GM12878 (cell line): ENCODE measurements around the gene CAPN1. TPM values are rescaled to one million over a fixed set of nuclear protein-coding genes. Genes with fewer than 3 reads are reported as not detected.
A peak's percentile ranks its signal among the peaks of the same experiment; 100 is the strongest.

Experiments used
- ATAC-seq: fragments of 200-7000 bp; cut with Tn5 transposase; 3 replicates; pipeline ENCODE4 v1.9.1; 2020; ENCODE audit warnings: mild to moderate bottlenecking, moderate library complexity
- BruUV-seq: library from RNA; stranded (reverse); fragments of 400-500 nt; replicated peaks from 2 replicates; lab custom pipeline; 2021; lab: Mats Ljungman, UMichigan
- CTCF ChIA-PET: fragments of 300-600 bp; sonication (Branson Sonifier 250); formaldehyde crosslinking; extraction: SDS; loops from one replicate; lab custom pipeline; 2021; ENCODE audit warnings: inconsistent platforms; lab: Yijun Ruan, JAX
- POLR2A ChIA-PET: fragments of 350-600 bp; formaldehyde crosslinking; extraction: SDS; loops from one replicate; lab custom pipeline; 2021; ENCODE audit warnings: inconsistent platforms; lab: Charles Lee
- RAD21 ChIA-PET: fragments of 300-600 bp; sonication (Branson Sonifier 250); formaldehyde crosslinking; loops from one replicate; lab custom pipeline; 2023; ENCODE audit warnings: antibody characterized with exemption; ENCODE audit not compliant: unreplicated experiment; lab: Charles Lee
- SMC1A ChIA-PET: fragments of 300-600 bp; sonication (Branson Sonifier 250); formaldehyde crosslinking; loops from one replicate; lab custom pipeline; 2023; ENCODE audit not compliant: unreplicated experiment, uncharacterized antibody; lab: Charles Lee
- DNase-seq: peaks from one replicate; pipeline ENCODE4 v3.0.0-alpha.2; 2011; ENCODE audit warnings: low read depth, low spot score
- FAIRE-seq: peaks from 3 replicates; lab custom pipeline; 2011; peaks lifted over from hg19 to GRCh38; lab: Jason Lieb, UNC
- H2AFZ ChIP-seq: 2 replicates; pipeline ENCODE4 v1.6.0; 2011; ENCODE audit warnings: low read depth, low read length, control low read depth; ENCODE audit not compliant: control insufficient read depth
- H3K27ac ChIP-seq: 2 replicates; pipeline ENCODE4 v1.5.1; 2011; ENCODE audit warnings: control low read depth; ENCODE audit not compliant: control insufficient read depth, insufficient read depth
- H3K27me3 ChIP-seq, 2 experiments: replicated peaks in 1 of 2; 2 replicates each; pipeline versions ENCODE4 v1.6.0 to v1.6.1; 2011; ENCODE audit warnings: low read length in 1 of 2; ENCODE audit not compliant: control insufficient read depth in 2 of 2, insufficient read depth in 2 of 2
- H3K36me3 ChIP-seq, 2 experiments: 2 replicates each; pipeline ENCODE4 v1.5.1; 2011; ENCODE audit warnings: low read length in 1 of 2; ENCODE audit not compliant: control insufficient read depth in 2 of 2, insufficient read depth in 2 of 2
- H3K4me1 ChIP-seq: 2 replicates; pipeline ENCODE4 v1.6.1; 2011; ENCODE audit warnings: mild to moderate bottlenecking, low read length, moderate library complexity, mixed read lengths; ENCODE audit not compliant: control insufficient read depth, insufficient read depth
- H3K4me2 ChIP-seq: 2 replicates; pipeline ENCODE4 v1.6.0; 2011; ENCODE audit warnings: control low read depth; ENCODE audit not compliant: control insufficient read depth, insufficient read depth
- H3K4me3 ChIP-seq: fragments of 200-600 bp; sonication (generic); 2 replicates; pipeline ENCODE4 v1.5.1; 2016
- H3K79me2 ChIP-seq: 2 replicates; pipeline ENCODE4 v1.6.0; 2011; ENCODE audit warnings: low read length; ENCODE audit not compliant: control insufficient read depth, insufficient read depth
- H3K9ac ChIP-seq: 2 replicates; pipeline ENCODE4 v1.8.0; 2011; ENCODE audit warnings: low read length, control low read depth, mixed read lengths; ENCODE audit not compliant: control insufficient read depth, insufficient read depth
- H3K9me3 ChIP-seq: replicated peaks from 3 replicates; pipeline ENCODE4 v1.5.1; 2011; ENCODE audit warnings: mild to moderate bottlenecking, low read length; ENCODE audit not compliant: control insufficient read depth, insufficient read depth
- H4K20me1 ChIP-seq: 2 replicates; pipeline ENCODE4 v1.6.0; 2011; ENCODE audit not compliant: control insufficient read depth, insufficient read depth
- CBX3 ChIP-seq: fragments of 200-600 bp; sonication (generic); IDR thresholded peaks from 2 replicates; pipeline ENCODE4 v1.6.1; 2016; ENCODE audit warnings: low read depth, borderline replicate concordance
- CHD1 ChIP-seq: IDR thresholded peaks from 2 replicates; pipeline ENCODE4 v1.6.1; 2012; ENCODE audit warnings: low read depth, low read length, improper control_type of control experiment
- CREM ChIP-seq: IDR thresholded peaks from 2 replicates; pipeline ENCODE4 v1.6.1; 2014; ENCODE audit warnings: antibody characterized with exemption, low read depth
- E2F4 ChIP-seq: IDR thresholded peaks from 2 replicates; pipeline ENCODE4 v1.6.1; 2012; ENCODE audit warnings: low read depth, low read length, improper control_type of control experiment
- FOS ChIP-seq: IDR thresholded peaks from 3 replicates; pipeline ENCODE4 v1.6.1; 2011; ENCODE audit warnings: borderline replicate concordance; ENCODE audit not compliant: insufficient read length; ENCODE audit errors: extremely low read depth
- JUND ChIP-seq: IDR thresholded peaks from 2 replicates; pipeline ENCODE4 v1.6.1; 2012; ENCODE audit warnings: low read depth, mild to moderate bottlenecking, low read length, improper control_type of control experiment, moderate library complexity
- NFYB ChIP-seq: IDR thresholded peaks from 2 replicates; pipeline ENCODE4 v1.6.1; 2011; ENCODE audit warnings: low read depth, mild to moderate bottlenecking, low read length, improper control_type of control experiment, moderate library complexity; ENCODE audit not compliant: insufficient read depth
- NR2F1 ChIP-seq: fragments of 450-650 bp; conservative IDR thresholded peaks from 2 replicates; pipeline ENCODE4 v1.6.1; 2017; ENCODE audit warnings: mild to moderate bottlenecking
- PML ChIP-seq: IDR thresholded peaks from 2 replicates; pipeline ENCODE4 v1.6.1; 2012; ENCODE audit warnings: low read length, inconsistent platforms
- SMAD1 ChIP-seq: fragments of 450-650 bp; IDR thresholded peaks from 2 replicates; pipeline ENCODE4 v1.6.1; 2018; ENCODE audit warnings: mild to moderate bottlenecking, low read depth; ENCODE audit not compliant: partially characterized antibody
- WGBS: methylation state at CpG from one replicate; pipeline ENCODE4 v1.1.6; 2016; ENCODE audit warnings: low lambda C conversion rate; ENCODE audit not compliant: insufficient replicate concordance, insufficient coverage; ENCODE audit errors: missing lambda C conversion rate; 5-methylcytosine and 5-hydroxymethylcytosine counted together
- in situ Hi-C: fragments of 300-500 bp; cut with MboI; formaldehyde crosslinking; loops from 9 replicates; pipeline ENCODE4 v1.14.3; 2018; ENCODE audit warnings: mixed read lengths
- intact Hi-C: fragments of 100-400 bp; cut with micrococcal nuclease; formaldehyde crosslinking; loops from one replicate; pipeline ENCODE4 v1.14.2; 2022; ENCODE audit not compliant: unreplicated experiment
- polyA plus RNA-seq, 11 experiments: library from polyadenylated mRNA; depleted of rRNA in 4 of 11; unstranded in 6 of 11; stranded (reverse) in 5 of 11; fragments of >200 nt; fragmentation: Nextera tagmentation in 4 of 11; fragmentation: Illumina TruSeq in 1 of 11; extraction: Ambion mirVana in 4 of 11; extraction: Trizol in 1 of 11; gene quantifications; 1 replicate in 1 of 11; 2 replicates in 10 of 11; pipeline versions ENCODE4 v1.2.1 to v1.2.3, GENCODE V29; 2011 to 2016; ENCODE audit warnings: inconsistent platforms in 2 of 11, missing spikeins in 2 of 11, low read depth in 1 of 11
- total RNA-seq, 4 experiments: library from RNA; depleted of rRNA in 3 of 4; stranded (reverse); fragments of >200 nt in 3 of 4; fragmentation: Illumina TruSeq in 1 of 4; extraction: Trizol in 1 of 4; gene quantifications; 2 replicates each; pipeline versions ENCODE4 v1.2.1 to v1.2.3, GENCODE V29; 2013 to 2021
- TF ChIP-seq, protein P1 (sequence below): IDR thresholded peaks from 2 replicates; pipeline ENCODE4 v1.6.1; 2012; ENCODE audit warnings: mild to moderate bottlenecking, low read depth, low read length

Gene CAPN1
- total and polyA plus RNA-seq, 10 of the 15 experiments (the other 5 are each of a cell fraction or from before 2014, with no cell fraction given) = 2.2 to 167 (median 77.3) TPM

DNA sequence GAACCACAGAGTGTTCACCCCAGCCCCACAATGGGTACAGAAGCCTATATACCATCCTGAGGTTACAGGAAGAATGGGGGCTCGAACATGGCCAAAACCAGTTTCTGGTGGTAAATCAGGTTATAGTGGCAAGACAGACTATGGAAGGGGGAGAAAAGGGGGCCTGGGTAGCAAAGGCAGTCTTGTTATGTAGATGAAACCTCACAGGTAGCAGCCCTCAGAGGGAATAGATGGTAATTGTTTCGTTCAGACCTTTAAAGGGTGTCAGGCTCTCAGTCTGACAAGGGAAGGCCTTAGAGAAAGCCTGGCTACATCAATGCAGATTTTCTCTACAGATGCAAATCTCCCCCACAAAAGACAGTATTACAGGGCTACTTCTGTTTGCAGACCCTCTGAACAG, 3.4 kb downstream of the CAPN1 start:
- SMC1A ChIA-PET = no interaction called here
- peaks cover 6 to 12% of the 10 kb centered on the region in 2 experiments; a peak in 3 of 4 replicates for H3K36me3 ChIP-seq
- DNase-seq = no peak
- H3K79me2 ChIP-seq = peaks cover 26% of the 10 kb centered on the region
- H3K4me3 ChIP-seq = no peak overlapping the region
- BruUV-seq = TSS peak; percentile 45
- H3K9me3 ChIP-seq = no peaks in the 10 kb centered on the region
- H2AFZ ChIP-seq = no peak overlapping the region
- CTCF ChIA-PET = interaction anchor here (1.6 kb wide), 1 partner anchor 12 kb away, joined by 4 read pairs; no protein-coding TSS in a partner anchor
- H4K20me1 ChIP-seq = no peaks in the 10 kb centered on the region
- peaks cover 6% of the 10 kb centered on the region; the same call in 1 of the 2 replicates for H3K4me1 ChIP-seq
- WGBS = 92% methylated on average over 2 of the region's 2 CpGs
- intact Hi-C loops = no loop called here
- TF ChIP-seq NR2F1 (no peak), CBX3 (no peak), CHD1 (no peak), CREM (no peak), JUND (no peak), SMAD1 (no peak), E2F4 (no peak), FOS (no peak), PML (no peak), NFYB (no peak)
- TF ChIP-seq, protein P1, sequence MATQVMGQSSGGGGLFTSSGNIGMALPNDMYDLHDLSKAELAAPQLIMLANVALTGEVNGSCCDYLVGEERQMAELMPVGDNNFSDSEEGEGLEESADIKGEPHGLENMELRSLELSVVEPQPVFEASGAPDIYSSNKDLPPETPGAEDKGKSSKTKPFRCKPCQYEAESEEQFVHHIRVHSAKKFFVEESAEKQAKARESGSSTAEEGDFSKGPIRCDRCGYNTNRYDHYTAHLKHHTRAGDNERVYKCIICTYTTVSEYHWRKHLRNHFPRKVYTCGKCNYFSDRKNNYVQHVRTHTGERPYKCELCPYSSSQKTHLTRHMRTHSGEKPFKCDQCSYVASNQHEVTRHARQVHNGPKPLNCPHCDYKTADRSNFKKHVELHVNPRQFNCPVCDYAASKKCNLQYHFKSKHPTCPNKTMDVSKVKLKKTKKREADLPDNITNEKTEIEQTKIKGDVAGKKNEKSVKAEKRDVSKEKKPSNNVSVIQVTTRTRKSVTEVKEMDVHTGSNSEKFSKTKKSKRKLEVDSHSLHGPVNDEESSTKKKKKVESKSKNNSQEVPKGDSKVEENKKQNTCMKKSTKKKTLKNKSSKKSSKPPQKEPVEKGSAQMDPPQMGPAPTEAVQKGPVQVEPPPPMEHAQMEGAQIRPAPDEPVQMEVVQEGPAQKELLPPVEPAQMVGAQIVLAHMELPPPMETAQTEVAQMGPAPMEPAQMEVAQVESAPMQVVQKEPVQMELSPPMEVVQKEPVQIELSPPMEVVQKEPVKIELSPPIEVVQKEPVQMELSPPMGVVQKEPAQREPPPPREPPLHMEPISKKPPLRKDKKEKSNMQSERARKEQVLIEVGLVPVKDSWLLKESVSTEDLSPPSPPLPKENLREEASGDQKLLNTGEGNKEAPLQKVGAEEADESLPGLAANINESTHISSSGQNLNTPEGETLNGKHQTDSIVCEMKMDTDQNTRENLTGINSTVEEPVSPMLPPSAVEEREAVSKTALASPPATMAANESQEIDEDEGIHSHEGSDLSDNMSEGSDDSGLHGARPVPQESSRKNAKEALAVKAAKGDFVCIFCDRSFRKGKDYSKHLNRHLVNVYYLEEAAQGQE = no peak
- TF ChIP-seq, all 136 proteins: peak for 0
- Histone ChIP-seq H3K4me2 (no peak overlapping the region), H3K9ac (no peak overlapping the region), H3K27ac (no peak overlapping the region), H3K27me3 (no peaks in the 10 kb centered on the region)
- POLR2A ChIA-PET = no interaction called here
- no peak for FAIRE-seq
- in situ Hi-C loops = no loop called here
- ATAC-seq = no peak
- RAD21 ChIA-PET = no interaction called here
